Upper lobe of left lung (tissue), 4 donors: ENCODE measurements around the gene FAM174C.

Experiments used
- POLR2A ChIP-seq, 4 donors: fragments of 450-650 bp; IDR thresholded peaks; one replicate each; pipeline ENCODE4 v1.5.1; 2016 to 2017; ENCODE audit warnings: antibody characterized with exemption in 4 of 4, mild to moderate bottlenecking in 2 of 4
- TF ChIP-seq, protein P1 (sequence below), 6 experiments: fragments of 450-650 bp in 4 of 6; fragments of 200-600 bp in 2 of 6; sonication (generic) in 2 of 6; IDR thresholded peaks; one replicate each; pipeline ENCODE4 v1.5.1; 2016 to 2019; ENCODE audit warnings: antibody characterized with exemption in 6 of 6

DNA sequence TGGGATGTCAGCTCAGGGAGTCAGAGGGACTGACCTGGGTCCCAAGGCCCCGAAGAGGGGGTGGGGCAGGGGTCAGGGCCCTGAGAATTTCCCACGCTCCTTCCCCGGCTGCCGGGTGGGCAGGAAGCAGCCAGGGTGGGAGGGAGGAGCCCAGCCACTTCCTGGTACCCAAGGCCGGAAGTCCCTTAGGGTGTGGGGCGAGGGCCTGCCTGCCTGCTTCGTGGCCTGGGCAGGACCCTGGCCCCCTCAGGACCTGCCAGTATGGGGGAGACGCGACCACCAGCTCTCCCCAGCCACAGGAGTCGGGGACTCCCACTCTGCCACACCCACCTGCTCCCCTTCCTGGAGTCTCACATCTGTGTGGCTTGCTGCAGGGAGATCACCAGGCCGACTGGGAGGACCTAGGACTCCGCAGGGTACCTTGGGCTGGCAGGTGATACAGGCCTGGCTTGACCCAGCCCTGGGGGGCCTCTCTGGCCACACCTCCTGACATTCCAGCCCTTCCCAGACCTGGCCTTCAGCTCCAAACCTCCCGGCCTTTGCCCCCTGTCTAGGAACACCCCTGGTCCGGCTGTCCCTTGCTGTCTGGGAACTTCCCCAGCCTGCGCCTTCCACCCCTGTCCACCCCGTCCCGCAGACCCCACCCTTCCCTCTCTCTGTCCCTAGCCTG, 16.0 kb upstream of the FAM174C start:
- peak in 2 of 4 donors; percentile 34 to 78 for TF ChIP-seq POLR2A (IDR thresholded peaks at IDR 0.05)
- TF ChIP-seq, protein P1, sequence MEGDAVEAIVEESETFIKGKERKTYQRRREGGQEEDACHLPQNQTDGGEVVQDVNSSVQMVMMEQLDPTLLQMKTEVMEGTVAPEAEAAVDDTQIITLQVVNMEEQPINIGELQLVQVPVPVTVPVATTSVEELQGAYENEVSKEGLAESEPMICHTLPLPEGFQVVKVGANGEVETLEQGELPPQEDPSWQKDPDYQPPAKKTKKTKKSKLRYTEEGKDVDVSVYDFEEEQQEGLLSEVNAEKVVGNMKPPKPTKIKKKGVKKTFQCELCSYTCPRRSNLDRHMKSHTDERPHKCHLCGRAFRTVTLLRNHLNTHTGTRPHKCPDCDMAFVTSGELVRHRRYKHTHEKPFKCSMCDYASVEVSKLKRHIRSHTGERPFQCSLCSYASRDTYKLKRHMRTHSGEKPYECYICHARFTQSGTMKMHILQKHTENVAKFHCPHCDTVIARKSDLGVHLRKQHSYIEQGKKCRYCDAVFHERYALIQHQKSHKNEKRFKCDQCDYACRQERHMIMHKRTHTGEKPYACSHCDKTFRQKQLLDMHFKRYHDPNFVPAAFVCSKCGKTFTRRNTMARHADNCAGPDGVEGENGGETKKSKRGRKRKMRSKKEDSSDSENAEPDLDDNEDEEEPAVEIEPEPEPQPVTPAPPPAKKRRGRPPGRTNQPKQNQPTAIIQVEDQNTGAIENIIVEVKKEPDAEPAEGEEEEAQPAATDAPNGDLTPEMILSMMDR (IDR thresholded peaks at IDR 0.05): no peak
